Neuronal stem cell (in vitro differentiated cells): ENCODE measurements around the gene LUZP2.

Experiments used
- DNase-seq: peaks from one replicate; pipeline ENCODE4 v3.0.0-alpha.2; 2013; ENCODE audit warnings: low spot score
- H2AFZ ChIP-seq: one replicate; pipeline ENCODE4 v1.6.1; 2013; ENCODE audit warnings: mild to moderate bottlenecking, low read length, inconsistent platforms
- H2AK5ac ChIP-seq: 2 replicates; pipeline ENCODE4 v1.6.1; 2013; ENCODE audit warnings: low read depth, mild to moderate bottlenecking, inconsistent platforms, low read length, moderate library complexity, mixed read lengths
- H2BK120ac ChIP-seq: 2 replicates; pipeline ENCODE4 v1.6.1; 2013; ENCODE audit warnings: low read depth, mild to moderate bottlenecking, inconsistent platforms, low read length, moderate library complexity, mixed read lengths
- H2BK12ac ChIP-seq: one replicate; pipeline ENCODE4 v1.6.1; 2013; ENCODE audit warnings: low read length, inconsistent platforms
- H2BK15ac ChIP-seq: 2 replicates; pipeline ENCODE4 v1.6.1; 2013; ENCODE audit warnings: mild to moderate bottlenecking, low read length, inconsistent platforms, mixed read lengths
- H2BK5ac ChIP-seq: one replicate; pipeline ENCODE4 v1.6.1; 2013; ENCODE audit warnings: inconsistent platforms, mild to moderate bottlenecking, low read length, moderate library complexity
- H3K14ac ChIP-seq: one replicate; pipeline ENCODE4 v1.6.1; 2013; ENCODE audit warnings: low read length, inconsistent platforms
- H3K18ac ChIP-seq: 2 replicates; pipeline ENCODE4 v1.6.1; 2013; ENCODE audit warnings: low read length, inconsistent platforms
- H3K23ac ChIP-seq: 2 replicates; pipeline ENCODE4 v1.6.1; 2013; ENCODE audit warnings: low read depth, mild to moderate bottlenecking, mixed read lengths, low read length, inconsistent platforms; ENCODE audit not compliant: poor library complexity
- H3K27ac ChIP-seq: replicated peaks from 3 replicates; pipeline ENCODE4 v1.5.1; 2013; ENCODE audit warnings: low read length, inconsistent platforms
- H3K27me3 ChIP-seq, 3 experiments: 2 replicates each; pipeline ENCODE4 v1.6.1; 2013; ENCODE audit warnings: low read length in 3 of 3, mild to moderate bottlenecking in 2 of 3, inconsistent platforms in 1 of 3, low read depth in 1 of 3, mixed read lengths in 1 of 3, moderate library complexity in 1 of 3; ENCODE audit not compliant: control insufficient read depth in 3 of 3, insufficient read depth in 3 of 3
- H3K36me3 ChIP-seq, 2 donors: replicated peaks in 1 of 2; 2 replicates each; pipeline ENCODE4 v1.6.1; 2013; ENCODE audit warnings: low read length in 2 of 2; ENCODE audit not compliant: control insufficient read depth in 2 of 2, insufficient read depth in 2 of 2
- H3K4ac ChIP-seq: 2 replicates; pipeline ENCODE4 v1.6.1; 2013; ENCODE audit warnings: inconsistent platforms, mild to moderate bottlenecking, low read length, moderate library complexity
- H3K4me1 ChIP-seq, 2 donors: 1 replicate in 1 of 2; 2 replicates in 1 of 2; pipeline ENCODE4 v1.6.1; 2013; ENCODE audit warnings: low read length in 2 of 2, low read depth in 1 of 2; ENCODE audit not compliant: control insufficient read depth in 2 of 2, insufficient read depth in 1 of 2
- H3K4me2 ChIP-seq: one replicate; pipeline ENCODE4 v1.6.1; 2013; ENCODE audit warnings: mild to moderate bottlenecking, low read length, inconsistent platforms; ENCODE audit not compliant: insufficient read depth, poor library complexity, severe bottlenecking
- H3K4me3 ChIP-seq, 2 donors: 2 replicates each; pipeline ENCODE4 v1.5.1; 2013; ENCODE audit warnings: low read length in 2 of 2, mild to moderate bottlenecking in 2 of 2, inconsistent platforms in 1 of 2, moderate library complexity in 1 of 2
- H3K79me1 ChIP-seq: one replicate; pipeline ENCODE4 v1.6.1; 2013; ENCODE audit warnings: low read depth, mild to moderate bottlenecking, inconsistent platforms, low read length, moderate library complexity
- H3K9ac ChIP-seq: one replicate; pipeline ENCODE4 v1.6.1; 2013; ENCODE audit warnings: mild to moderate bottlenecking, low read depth, low read length, inconsistent platforms; ENCODE audit not compliant: poor library complexity
- H3K9me3 ChIP-seq, 2 donors: replicated peaks in 1 of 2; 2 replicates each; pipeline versions ENCODE3 to v1.6.1; 2013; ENCODE audit warnings: low read length in 2 of 2, mild to moderate bottlenecking in 2 of 2, inconsistent platforms in 1 of 2, low read depth in 1 of 2, mixed read lengths in 1 of 2, moderate library complexity in 1 of 2; ENCODE audit not compliant: control insufficient read depth in 2 of 2, insufficient read depth in 1 of 2
- H4K8ac ChIP-seq: one replicate; pipeline ENCODE4 v1.6.1; 2013; ENCODE audit warnings: low read depth, mild to moderate bottlenecking, inconsistent platforms, low read length, moderate library complexity
- H4K91ac ChIP-seq: one replicate; pipeline ENCODE4 v1.6.1; 2013; ENCODE audit warnings: low read length, low read depth, mild to moderate bottlenecking, inconsistent platforms; ENCODE audit not compliant: poor library complexity
- WGBS, 2 donors: extraction: QIAGEN DNeasy Blood & Tissue Kit; methylation state at CpG; one replicate each; pipeline ENCODE4 v1.1.7; 2013; ENCODE audit warnings: missing lambda C conversion rate in 2 of 2, mixed read lengths in 1 of 2; ENCODE audit not compliant: insufficient read length in 2 of 2, insufficient replicate concordance in 1 of 2; ENCODE audit errors: extremely low coverage in 2 of 2; 5-methylcytosine and 5-hydroxymethylcytosine counted together

LUZP2 gene

DNA sequence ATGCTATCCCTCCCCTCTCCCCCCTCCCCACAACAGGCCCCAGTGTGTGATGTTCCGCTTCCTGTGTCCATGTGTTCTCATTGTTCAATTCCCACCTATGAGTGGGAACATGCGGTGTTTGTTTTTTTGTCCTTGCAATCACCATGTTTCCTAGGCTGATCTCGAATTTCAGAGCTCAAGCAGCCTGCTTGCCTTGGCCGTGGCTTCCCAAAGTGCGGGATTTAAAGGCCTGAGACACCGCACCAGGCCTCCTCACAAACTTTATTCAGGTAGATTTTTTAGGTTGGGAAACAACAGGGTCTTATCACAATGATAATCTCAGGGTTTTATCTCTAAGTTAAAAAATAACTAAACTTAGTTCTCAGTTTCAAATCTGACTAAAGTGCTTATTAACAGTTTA, 125.4 kb downstream of the LUZP2 start:
- Histone ChIP-seq H3K4ac (no peak overlapping the region), H2BK5ac (no peak overlapping the region), H3K14ac (no peak overlapping the region), H3K4me1 (no peaks in the 10 kb centered on the region), H2BK12ac (no peak overlapping the region), H2AFZ (peak overlapping the region; percentile 43), H3K23ac (no peak overlapping the region), H4K91ac (no peak overlapping the region), H3K4me2 (no peak overlapping the region), H2AK5ac (no peak overlapping the region), H3K9ac (no peak overlapping the region), H2BK15ac (no peak overlapping the region), H4K8ac (no peak overlapping the region), H3K18ac (no peak overlapping the region), H3K9me3 (no peaks in the 10 kb centered on the region), H3K36me3 (no peaks in the 10 kb centered on the region), H3K27ac (no peak overlapping the region), H2BK120ac (no peak overlapping the region), H3K79me1 (no peaks in the 10 kb centered on the region), H3K27me3 (no peaks in the 10 kb centered on the region), H3K4me3 (no peak overlapping the region)
- DNase-seq = no peak
- WGBS, 2 donors = no CpG with 5 or more reads among the region's 6 CpGs

DNA sequence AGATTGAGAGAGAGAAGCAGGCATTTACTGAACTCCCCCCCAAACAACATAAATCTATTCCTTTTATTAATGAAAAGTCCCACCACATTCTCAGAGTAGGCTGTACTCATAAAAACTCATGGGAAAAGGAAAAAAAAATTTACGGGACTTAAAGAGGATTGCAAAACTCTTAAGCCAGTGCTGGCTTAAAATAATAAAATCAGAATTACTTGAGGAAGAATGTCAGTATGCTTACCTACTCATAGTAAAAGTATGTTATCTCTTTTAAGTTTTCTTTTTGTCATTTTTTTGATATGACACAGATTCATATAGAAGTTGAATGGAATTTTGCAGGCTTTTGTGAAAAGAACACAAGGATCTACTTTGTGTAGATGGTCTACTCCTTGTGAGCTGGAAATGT, 126.3 kb downstream of the LUZP2 start:
- no CpG with 5 or more reads among the region's 1 CpG for WGBS, 2 donors
- no peaks in the 10 kb centered on the region for H3K79me1 ChIP-seq
- H3K23ac ChIP-seq = no peak overlapping the region
- no peak for DNase-seq
- no peaks in the 10 kb centered on the region for H3K27me3 ChIP-seq
- H2AFZ ChIP-seq = peak overlapping the region; percentile 43
- no peak overlapping the region for H3K14ac ChIP-seq
- H3K4me3 ChIP-seq = no peak overlapping the region
- no peak overlapping the region for H3K4ac ChIP-seq
- H3K9me3 ChIP-seq = no peaks in the 10 kb centered on the region
- no peak overlapping the region for H3K18ac ChIP-seq
- H3K27ac ChIP-seq = no peak overlapping the region
- H2AK5ac ChIP-seq = no peak overlapping the region
- H2BK12ac ChIP-seq = no peak overlapping the region
- H4K91ac ChIP-seq = no peak overlapping the region
- H4K8ac ChIP-seq = no peak overlapping the region
- H3K36me3 ChIP-seq = no peaks in the 10 kb centered on the region
- H2BK120ac ChIP-seq = no peak overlapping the region
- H3K4me2 ChIP-seq = no peak overlapping the region
- H2BK5ac ChIP-seq = no peak overlapping the region
- no peak overlapping the region for H3K9ac ChIP-seq
- H3K4me1 ChIP-seq = no peaks in the 10 kb centered on the region
- H2BK15ac ChIP-seq = no peak overlapping the region

DNA sequence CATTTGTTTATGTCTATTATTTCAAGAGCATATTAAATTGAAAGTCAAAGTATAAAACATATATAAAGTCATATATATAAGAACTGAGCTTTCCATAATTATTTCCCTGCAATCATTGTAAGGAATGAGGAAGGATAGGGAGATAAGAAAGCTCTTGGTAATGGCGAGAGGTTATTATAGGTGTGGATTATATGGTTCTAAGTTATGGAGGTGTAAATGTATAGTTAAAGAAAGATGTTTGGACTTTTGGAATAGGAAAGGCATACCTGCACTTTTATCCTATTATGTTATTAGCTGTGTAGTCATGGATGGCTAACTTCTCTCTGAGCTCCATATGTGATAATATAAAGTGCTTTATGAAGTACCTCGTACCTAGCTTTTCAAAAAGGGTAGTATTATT, 127.6 kb downstream of the LUZP2 start:
- Histone ChIP-seq H3K27me3 (no peaks in the 10 kb centered on the region), H2AFZ (no peak overlapping the region), H3K18ac (no peak overlapping the region), H2BK15ac (no peak overlapping the region), H3K4ac (no peak overlapping the region), H3K9me3 (no peaks in the 10 kb centered on the region), H3K4me2 (no peak overlapping the region), H4K91ac (no peak overlapping the region), H3K9ac (no peak overlapping the region), H3K27ac (no peak overlapping the region), H3K79me1 (no peaks in the 10 kb centered on the region), H3K36me3 (no peaks in the 10 kb centered on the region), H3K23ac (no peak overlapping the region), H3K14ac (no peak overlapping the region), H2AK5ac (no peak overlapping the region), H2BK12ac (no peak overlapping the region), H3K4me1 (no peaks in the 10 kb centered on the region), H4K8ac (no peak overlapping the region), H2BK5ac (no peak overlapping the region), H2BK120ac (no peak overlapping the region), H3K4me3 (no peak overlapping the region)
- no peak for DNase-seq
- WGBS, 2 donors = 100% methylated on average over 1 of the region's 2 CpGs; no CpG with 5 or more reads in 1 of the 2 donors

DNA sequence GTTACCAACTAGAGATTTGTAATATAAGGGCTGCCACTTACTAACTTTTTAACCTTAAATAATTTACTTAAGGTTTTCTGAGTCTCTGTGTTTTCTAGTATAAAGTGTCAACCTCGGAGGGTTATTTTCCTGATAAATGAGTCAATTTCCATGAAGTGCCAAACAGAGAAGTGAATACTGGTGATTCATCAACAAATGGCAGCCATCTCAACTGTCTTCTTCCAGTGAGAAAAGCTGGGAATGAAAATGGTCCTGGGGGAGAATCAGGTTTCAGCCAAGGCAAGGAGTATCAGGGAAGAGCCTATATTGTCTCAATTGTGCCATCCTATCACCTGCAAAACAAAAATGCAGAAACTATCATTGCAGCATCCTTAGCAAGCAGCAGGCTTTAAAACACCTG, 129.1 kb downstream of the LUZP2 start:
- H3K4me2 ChIP-seq = no peak overlapping the region
- no CpG with 5 or more reads among the region's 1 CpG for WGBS, 2 donors
- H3K23ac ChIP-seq = no peak overlapping the region
- no peak overlapping the region for H3K9ac ChIP-seq
- no peak overlapping the region for H2BK15ac ChIP-seq
- no peak overlapping the region for H4K8ac ChIP-seq
- H3K9me3 ChIP-seq = no peaks in the 10 kb centered on the region
- no peaks in the 10 kb centered on the region for H3K27me3 ChIP-seq
- no peak overlapping the region for H2AK5ac ChIP-seq
- H3K18ac ChIP-seq = no peak overlapping the region
- H3K36me3 ChIP-seq = no peaks in the 10 kb centered on the region
- H2AFZ ChIP-seq = no peak overlapping the region
- no peaks in the 10 kb centered on the region for H3K4me1 ChIP-seq
- no peak overlapping the region for H3K4ac ChIP-seq
- H3K4me3 ChIP-seq = no peak overlapping the region
- DNase-seq = no peak
- no peak overlapping the region for H2BK12ac ChIP-seq
- no peak overlapping the region for H4K91ac ChIP-seq
- H2BK120ac ChIP-seq = no peak overlapping the region
- no peak overlapping the region for H2BK5ac ChIP-seq
- H3K27ac ChIP-seq = no peak overlapping the region
- H3K79me1 ChIP-seq = no peaks in the 10 kb centered on the region
- H3K14ac ChIP-seq = no peak overlapping the region
